ENCODE measurements around the gene C14orf180.

The C14orf180 gene

GRCh38 chr14:104563742-104564615 is 15.6 kb upstream of the C14orf180 start:
- no peak overlapping the region for H3K9ac ChIP-seq (ENCODE audit: low read length)

GRCh38 chr14:104564744-104565679 is 14.6 kb upstream of the C14orf180 start:
- Histone ChIP-seq H3K27ac (ENCODE audit: low read length) (no peak overlapping the region), H3K27me3 (replicated peaks; ENCODE audit: insufficient read depth, low read length) (peaks cover 33% of the 10 kb centered on the region), H3K4me2 (ENCODE audit: low read depth, low read length) (no peak overlapping the region)

More at GRCh38 chr14:104563742-104564615, 15.6 kb upstream of the C14orf180 start:
- Histone ChIP-seq H3K27me3 (replicated peaks; ENCODE audit: insufficient read depth, low read length) (peaks cover 33% of the 10 kb centered on the region), H3K9me2 (replicated peaks; ENCODE audit: insufficient read depth, low read length) (no peaks in the 10 kb centered on the region), H4K20me1 (ENCODE audit: insufficient read depth, low read length) (no peaks in the 10 kb centered on the region), H3K4me3 (ENCODE audit: low read length) (no peak overlapping the region), H3K27ac (ENCODE audit: low read length) (no peak overlapping the region), H3K4me2 (ENCODE audit: low read depth, low read length) (no peak overlapping the region), H3K79me2 (ENCODE audit: low read length) (no peaks in the 10 kb centered on the region), H3K9me3 (replicated peaks; ENCODE audit: insufficient read depth, low read length) (no peaks in the 10 kb centered on the region), H2AFZ (ENCODE audit: low read length) (no peak overlapping the region), H3K36me3 (replicated peaks; ENCODE audit: insufficient read depth, low read length) (no peaks in the 10 kb centered on the region), H3K4me1 (ENCODE audit: low read length) (no peaks in the 10 kb centered on the region), H3F3A (ENCODE audit: insufficient read depth, low read length) (no peaks in the 10 kb centered on the region)
- DNase-seq: no peak
- TF ChIP-seq CTCF (IDR thresholded peaks at IDR 0.05; ENCODE audit: low read length): peak; percentile 34
- no peak for TF ChIP-seq EZH2 (optimal IDR thresholded peaks at IDR 0.05; ENCODE audit: low read depth, low read length)

More at GRCh38 chr14:104564744-104565679, 14.6 kb upstream of the C14orf180 start:
- no peak overlapping the region for H2AFZ ChIP-seq (ENCODE audit: low read length)
- no peaks in the 10 kb centered on the region for H3F3A ChIP-seq (ENCODE audit: insufficient read depth, low read length)
- H3K4me1 ChIP-seq (ENCODE audit: low read length): no peaks in the 10 kb centered on the region
- no peak for TF ChIP-seq EZH2phosphoT487 (IDR thresholded peaks at IDR 0.05; ENCODE audit: low read length)
- no peak for TF ChIP-seq CTCF (IDR thresholded peaks at IDR 0.05; ENCODE audit: low read length)
- no peak for TF ChIP-seq EZH2 (optimal IDR thresholded peaks at IDR 0.05; ENCODE audit: low read depth, low read length)
- no peaks in the 10 kb centered on the region for H3K9me2 ChIP-seq (replicated peaks; ENCODE audit: insufficient read depth, low read length)
- H4K20me1 ChIP-seq (ENCODE audit: insufficient read depth, low read length): no peaks in the 10 kb centered on the region
- no peaks in the 10 kb centered on the region for H3K9me3 ChIP-seq (replicated peaks; ENCODE audit: insufficient read depth, low read length)
- H3K79me2 ChIP-seq (ENCODE audit: low read length): no peaks in the 10 kb centered on the region
- H3K9ac ChIP-seq (ENCODE audit: low read length): no peak overlapping the region
- H3K4me3 ChIP-seq (ENCODE audit: low read length): no peak overlapping the region
- DNase-seq: no peak
- H3K36me3 ChIP-seq (replicated peaks; ENCODE audit: insufficient read depth, low read length): no peaks in the 10 kb centered on the region

All from MM.1S (cell line).